Chondrocyte (in vitro differentiated cells): Measurements from ENCODE around the gene OXNAD1. TPM values are rescaled to one million over a fixed set of nuclear protein-coding genes. Genes with fewer than 3 reads are reported as not detected.

Experiments
- DNase-seq: peaks from one replicate; pipeline ENCODE4 v3.0.0; 2021; ENCODE audit warnings: mixed read lengths, low spot score
- H3K27ac Mint-ChIP-seq: one replicate; pipeline ENCODE4 v1.8.0; 2021; ENCODE audit warnings: mild to moderate bottlenecking, moderate library complexity, mixed read lengths; ENCODE audit not compliant: unreplicated experiment
- H3K27me3 Mint-ChIP-seq: 2 replicates; pipeline ENCODE4 v1.8.0; 2021; ENCODE audit warnings: low read depth, mixed read lengths
- H3K36me3 Mint-ChIP-seq: 2 replicates; pipeline ENCODE4 v1.8.0; 2021; ENCODE audit warnings: low read depth, mixed read lengths
- H3K4me1 Mint-ChIP-seq: 2 replicates; pipeline ENCODE4 v1.8.0; 2021; ENCODE audit warnings: low read depth, mild to moderate bottlenecking, mixed read lengths
- H3K4me3 Mint-ChIP-seq: one replicate; pipeline ENCODE4 v1.8.0; 2021; ENCODE audit warnings: mild to moderate bottlenecking, moderate library complexity, mixed read lengths; ENCODE audit not compliant: unreplicated experiment
- H3K9me3 Mint-ChIP-seq: 2 replicates; pipeline ENCODE4 v1.8.0; 2021; ENCODE audit warnings: low read depth, mixed read lengths
- CTCF ChIP-seq: fragments of 200-600 bp; sonication (generic); IDR thresholded peaks from 2 replicates; pipeline ENCODE4 v1.5.0; 2021; ENCODE audit warnings: antibody characterized with exemption, mild to moderate bottlenecking, moderate library complexity
- total RNA-seq: library from RNA; stranded (reverse); gene quantifications from 3 replicates; pipeline ENCODE4 v1.2.1, GENCODE V29; 2021

The OXNAD1 gene
- total RNA-seq, 1 donor from 2014 or later, result 6.7 TPM

- no peaks in the 10 kb centered on the region for H3K9me3 Mint-ChIP-seq
- H3K36me3 Mint-ChIP-seq, result peaks cover 33% of the 10 kb centered on the region
- H3K4me3 Mint-ChIP-seq, result no peak overlapping the region
- H3K4me1 Mint-ChIP-seq, result no peaks in the 10 kb centered on the region
- TF ChIP-seq CTCF, result no peak
- no peak overlapping the region for H3K27ac Mint-ChIP-seq
- DNase-seq, result no peak
- no peaks in the 10 kb centered on the region for H3K27me3 Mint-ChIP-seq
Observed at GRCh38 chr3:16316396-16316795, 51.4 kb downstream of the OXNAD1 start.

GRCh38 chr3:16316847-16317560 is 52.0 kb downstream of the OXNAD1 start:
- H3K4me3 Mint-ChIP-seq, result no peak overlapping the region
- no peaks in the 10 kb centered on the region for H3K27me3 Mint-ChIP-seq
- no peak overlapping the region for H3K27ac Mint-ChIP-seq
- H3K9me3 Mint-ChIP-seq, result no peaks in the 10 kb centered on the region
- DNase-seq, result no peak
- H3K36me3 Mint-ChIP-seq, result peaks cover 34% of the 10 kb centered on the region
- no peak for TF ChIP-seq CTCF
- H3K4me1 Mint-ChIP-seq, result no peaks in the 10 kb centered on the region

GRCh38 chr3:16317561-16317945 is 52.5 kb downstream of the OXNAD1 start:
- Mint-ChIP-seq H3K27me3 (no peaks in the 10 kb centered on the region), H3K4me3 (no peak overlapping the region), H3K9me3 (no peaks in the 10 kb centered on the region), H3K27ac (no peak overlapping the region), H3K4me1 (no peaks in the 10 kb centered on the region), H3K36me3 (peaks cover 33% of the 10 kb centered on the region)
- DNase-seq, result no peak
- TF ChIP-seq CTCF, result no peak

- Mint-ChIP-seq H3K27ac (no peak overlapping the region), H3K27me3 (no peaks in the 10 kb centered on the region), H3K9me3 (no peaks in the 10 kb centered on the region), H3K4me1 (no peaks in the 10 kb centered on the region), H3K36me3 (peaks cover 34% of the 10 kb centered on the region), H3K4me3 (no peak overlapping the region)
- TF ChIP-seq CTCF, result no peak
- no peak for DNase-seq
Observed at GRCh38 chr3:16318176-16318575, 53.2 kb downstream of the OXNAD1 start.

GRCh38 chr3:16319307-16319706 is 54.3 kb downstream of the OXNAD1 start:
- Mint-ChIP-seq H3K4me1 (no peaks in the 10 kb centered on the region), H3K27ac (no peak overlapping the region), H3K4me3 (no peak overlapping the region), H3K36me3 (peaks cover 39% of the 10 kb centered on the region), H3K9me3 (no peaks in the 10 kb centered on the region), H3K27me3 (no peaks in the 10 kb centered on the region)
- TF ChIP-seq CTCF, result peak; percentile 64
- no peak for DNase-seq
